D721Med (cell line): ENCODE results near the gene GABPA.
"Not testable (repeated sequence)": the region's sequence is repeated elsewhere in the genome, so short reads cannot be mapped to it uniquely, and the experiment has no call there.

Experiments
- DNase-seq: peaks from one replicate; pipeline ENCODE4 v3.0.0; 2011; ENCODE audit warnings: low spot score; ENCODE audit not compliant: insufficient read length
- FAIRE-seq: peaks from 2 replicates; lab custom pipeline; 2011; peaks lifted over from hg19 to GRCh38; lab: Jason Lieb, UNC
- TF ChIP-seq, protein P1 (sequence below): IDR thresholded peaks from 2 replicates; pipeline ENCODE4 v1.5.1; 2012; ENCODE audit warnings: mild to moderate bottlenecking, control low read depth; ENCODE audit not compliant: insufficient read depth; ENCODE audit errors: missing control alignments

The GABPA gene

GRCh38 chr21:25701529-25701928 lies 33.2 kb upstream of the GABPA start:
- DNase-seq (no peak), FAIRE-seq (no peak)
- TF ChIP-seq, protein P1, sequence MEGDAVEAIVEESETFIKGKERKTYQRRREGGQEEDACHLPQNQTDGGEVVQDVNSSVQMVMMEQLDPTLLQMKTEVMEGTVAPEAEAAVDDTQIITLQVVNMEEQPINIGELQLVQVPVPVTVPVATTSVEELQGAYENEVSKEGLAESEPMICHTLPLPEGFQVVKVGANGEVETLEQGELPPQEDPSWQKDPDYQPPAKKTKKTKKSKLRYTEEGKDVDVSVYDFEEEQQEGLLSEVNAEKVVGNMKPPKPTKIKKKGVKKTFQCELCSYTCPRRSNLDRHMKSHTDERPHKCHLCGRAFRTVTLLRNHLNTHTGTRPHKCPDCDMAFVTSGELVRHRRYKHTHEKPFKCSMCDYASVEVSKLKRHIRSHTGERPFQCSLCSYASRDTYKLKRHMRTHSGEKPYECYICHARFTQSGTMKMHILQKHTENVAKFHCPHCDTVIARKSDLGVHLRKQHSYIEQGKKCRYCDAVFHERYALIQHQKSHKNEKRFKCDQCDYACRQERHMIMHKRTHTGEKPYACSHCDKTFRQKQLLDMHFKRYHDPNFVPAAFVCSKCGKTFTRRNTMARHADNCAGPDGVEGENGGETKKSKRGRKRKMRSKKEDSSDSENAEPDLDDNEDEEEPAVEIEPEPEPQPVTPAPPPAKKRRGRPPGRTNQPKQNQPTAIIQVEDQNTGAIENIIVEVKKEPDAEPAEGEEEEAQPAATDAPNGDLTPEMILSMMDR = no peak

GRCh38 chr21:25708467-25709065 lies 26.2 kb upstream of the GABPA start:
- TF ChIP-seq, protein P1 = peak; percentile 72
- DNase-seq = no peak
- FAIRE-seq = no peak

- FAIRE-seq (no peak), DNase-seq (no peak)
Measured at GRCh38 chr21:25709684-25710265, 25.0 kb upstream of the GABPA start.

DNA sequence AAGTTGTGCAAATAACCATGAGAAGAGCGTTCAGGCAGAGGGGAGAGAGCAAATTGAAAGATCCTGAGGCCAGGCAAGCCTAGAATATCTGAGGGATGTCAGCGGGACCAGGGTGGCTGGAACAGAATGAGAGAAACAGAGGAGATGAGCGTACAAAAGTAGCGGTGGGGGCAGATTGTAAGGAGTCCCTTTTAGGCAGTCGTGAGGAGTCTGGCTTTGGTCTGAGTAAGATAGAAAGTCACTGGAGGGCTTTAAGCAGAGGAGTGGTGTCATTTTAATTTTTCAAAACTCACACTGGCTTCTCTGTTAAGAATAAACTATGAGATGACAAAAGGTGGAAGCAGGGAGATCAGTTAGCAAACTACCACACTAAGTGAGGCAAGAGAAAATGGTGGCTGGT lies 24.2 kb upstream of the GABPA start:
- FAIRE-seq (no peak), DNase-seq (no peak)
- TF ChIP-seq, protein P1 = no peak

More at GRCh38 chr21:25709684-25710265, 25.0 kb upstream of the GABPA start:
- TF ChIP-seq, protein P1 = peak; percentile 26

GRCh38 chr21:25714066-25714465 lies 20.7 kb upstream of the GABPA start:
- not testable (repeated sequence) for FAIRE-seq, DNase-seq

- TF ChIP-seq, protein P1 = no peak
- DNase-seq (no peak), FAIRE-seq (no peak)
Measured at GRCh38 chr21:25717491-25718147, 17.2 kb upstream of the GABPA start.

GRCh38 chr21:25721987-25722386 lies 12.8 kb upstream of the GABPA start:
- DNase-seq (no peak), FAIRE-seq (no peak)
- TF ChIP-seq, protein P1 = no peak
